Caki2 (cell line): Measurements from ENCODE around the gene CTIF. TPM values are rescaled to one million over a fixed set of nuclear protein-coding genes. Genes with fewer than 3 reads are reported as not detected.
A peak's percentile ranks its signal among the peaks of the same experiment; 100 is the strongest.

ENCODE experiments used
- DNase-seq: peaks from one replicate; pipeline ENCODE4 v3.0.0-alpha.2; 2015; ENCODE audit warnings: low read depth
- in situ Hi-C: cut with HindIII; loops from 2 replicates; pipeline ENCODE4 v1.10.0; 2016; ENCODE audit warnings: low sequenced_read_pairs, low pct_unique_long_range_greater_than_20kb, mixed read lengths
- total RNA-seq: library from RNA; depleted of rRNA; stranded (reverse); fragments of >200 nt; shearing (Covaris generic); gene quantifications from 2 replicates; pipeline ENCODE4 v1.2.3, GENCODE V29; 2014; ENCODE audit warnings: low replicate concordance

CTIF gene
- total RNA-seq, 1 experiment from 2014 or later, result 3.7 TPM

DNA sequence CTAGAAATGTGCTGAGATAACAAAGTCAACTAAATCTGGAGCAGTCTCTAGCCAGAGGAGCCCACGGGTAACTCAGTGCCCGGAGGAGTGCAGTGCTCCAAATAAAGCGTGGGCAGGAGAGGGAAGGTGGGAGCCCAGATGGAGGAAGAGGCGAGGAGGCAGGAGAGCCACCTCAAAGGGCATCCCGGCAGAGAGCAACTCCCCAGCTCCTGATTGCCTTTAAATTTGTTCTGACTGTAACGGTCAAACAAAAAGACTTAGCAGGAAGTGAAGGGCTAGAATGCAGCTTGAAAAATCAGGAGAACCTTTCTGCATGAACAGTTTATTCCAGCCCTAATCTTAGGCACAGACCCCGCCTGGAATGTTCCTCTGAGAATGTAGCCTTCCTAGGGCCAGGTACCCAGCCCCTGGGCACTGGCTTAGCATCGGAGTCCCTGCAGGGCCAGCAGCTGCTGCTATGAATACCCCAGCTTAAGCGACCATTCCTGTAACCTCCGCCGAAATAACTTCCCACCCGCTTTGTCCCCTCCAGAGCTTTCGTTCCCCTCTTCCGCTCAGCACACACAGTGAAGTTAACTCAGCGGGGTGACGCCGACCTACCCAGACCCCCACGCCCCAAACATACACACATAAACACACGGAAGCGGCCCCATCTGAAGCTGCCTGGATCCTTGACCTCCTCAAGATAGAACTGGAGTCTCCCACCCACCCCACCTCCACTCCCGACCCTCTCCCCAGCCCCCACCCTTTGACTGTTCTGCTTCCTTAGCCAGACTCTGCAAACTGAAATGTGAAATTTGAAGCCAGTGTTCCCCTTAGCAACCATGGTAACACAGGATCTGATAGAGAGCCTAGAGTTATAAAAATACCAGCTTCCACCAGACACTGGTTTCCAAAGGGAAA lies 288.7 kb downstream of the CTIF start:
- no peak for DNase-seq
- in situ Hi-C loops, result no loop called here

DNA sequence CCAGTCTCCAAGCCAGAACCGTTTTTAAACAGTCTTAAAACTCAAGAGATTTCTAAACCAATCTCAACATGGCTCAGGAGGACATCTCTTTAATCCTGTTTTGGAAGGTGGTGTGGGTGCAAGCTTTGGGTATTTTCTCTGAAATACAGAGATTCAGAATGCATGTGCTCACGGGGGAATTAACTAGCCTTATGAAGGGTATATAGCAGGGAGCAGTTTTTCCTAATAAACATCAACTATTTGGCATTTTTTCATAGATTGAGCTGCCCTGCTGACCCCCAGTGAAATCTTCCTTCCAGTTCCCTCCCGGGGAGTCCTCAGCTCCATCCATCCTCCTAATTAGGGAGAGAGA lies 289.3 kb downstream of the CTIF start:
- DNase-seq, result no peak
- in situ Hi-C loops, result no loop called here

DNA sequence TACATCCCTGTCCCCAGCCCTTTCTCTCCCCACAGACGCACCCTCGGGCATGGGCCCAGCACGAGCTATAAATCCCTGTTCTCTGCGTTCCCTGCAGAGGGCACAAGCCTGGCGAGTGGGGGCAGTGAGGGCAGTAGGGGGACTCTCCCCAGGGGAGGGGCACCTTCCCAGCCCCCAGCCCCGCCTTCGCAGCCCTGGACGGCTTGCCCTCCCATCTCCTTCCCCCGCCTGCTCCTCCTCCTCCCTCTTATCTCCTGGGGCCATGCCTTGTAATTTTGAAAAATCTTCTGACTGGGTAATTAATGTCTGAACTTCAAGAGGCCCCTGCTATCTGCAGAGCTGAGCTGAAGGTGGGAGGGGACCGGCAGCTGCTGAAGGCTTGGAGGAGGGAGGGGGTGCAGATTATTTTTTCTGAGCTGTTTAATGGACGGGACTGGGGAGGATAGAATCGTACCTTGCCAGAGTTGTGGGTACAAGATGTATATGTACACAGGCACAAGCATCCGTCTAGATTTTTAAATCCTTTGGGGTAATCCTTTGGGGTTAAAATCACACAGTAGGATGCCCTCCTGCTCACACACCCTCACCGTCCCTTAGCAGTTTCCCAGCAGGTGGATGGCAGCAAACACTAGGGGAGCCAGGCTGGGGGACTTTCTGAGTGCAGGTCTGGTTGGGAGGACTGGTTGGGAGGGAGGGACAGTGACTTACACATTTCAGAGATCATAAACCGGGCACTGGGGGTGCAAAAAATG lies 290.0 kb downstream of the CTIF start:
- in situ Hi-C loops, result no loop called here
- no peak for DNase-seq

DNA sequence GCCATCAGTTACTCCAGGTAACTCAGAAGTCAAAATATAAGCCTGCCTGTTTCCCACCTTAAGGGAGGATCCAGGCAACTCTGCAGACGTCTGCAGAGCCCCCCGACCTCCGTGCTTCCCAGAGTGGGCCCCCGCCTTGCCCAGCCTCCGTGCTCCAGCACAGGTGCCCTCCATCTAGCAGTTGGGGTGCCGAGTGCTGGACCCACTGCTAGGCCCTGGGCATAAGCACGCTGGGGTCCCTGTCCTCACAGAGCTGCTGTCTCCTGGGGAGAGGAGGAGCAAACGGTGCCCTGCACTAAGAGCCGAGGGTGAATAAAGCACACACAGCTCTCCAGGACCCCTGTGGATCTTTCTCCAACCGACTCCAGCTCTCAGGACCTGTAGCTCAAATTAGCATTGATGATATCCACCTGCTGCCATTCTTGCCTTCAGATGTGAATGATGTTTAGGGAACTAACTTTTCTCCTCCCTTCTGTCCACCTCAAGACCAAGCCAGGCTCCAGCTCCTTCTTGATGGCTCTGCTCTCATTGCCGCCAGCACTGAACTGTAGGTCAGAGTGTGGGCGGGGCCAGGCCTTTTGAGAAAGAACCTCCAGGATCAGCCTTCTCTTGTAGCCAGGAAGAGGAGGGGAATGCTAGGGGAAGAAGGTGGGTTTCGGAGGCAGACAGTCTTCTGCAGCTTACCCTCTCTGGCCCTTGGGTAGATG lies 290.8 kb downstream of the CTIF start:
- in situ Hi-C loops, result no loop called here

DNA sequence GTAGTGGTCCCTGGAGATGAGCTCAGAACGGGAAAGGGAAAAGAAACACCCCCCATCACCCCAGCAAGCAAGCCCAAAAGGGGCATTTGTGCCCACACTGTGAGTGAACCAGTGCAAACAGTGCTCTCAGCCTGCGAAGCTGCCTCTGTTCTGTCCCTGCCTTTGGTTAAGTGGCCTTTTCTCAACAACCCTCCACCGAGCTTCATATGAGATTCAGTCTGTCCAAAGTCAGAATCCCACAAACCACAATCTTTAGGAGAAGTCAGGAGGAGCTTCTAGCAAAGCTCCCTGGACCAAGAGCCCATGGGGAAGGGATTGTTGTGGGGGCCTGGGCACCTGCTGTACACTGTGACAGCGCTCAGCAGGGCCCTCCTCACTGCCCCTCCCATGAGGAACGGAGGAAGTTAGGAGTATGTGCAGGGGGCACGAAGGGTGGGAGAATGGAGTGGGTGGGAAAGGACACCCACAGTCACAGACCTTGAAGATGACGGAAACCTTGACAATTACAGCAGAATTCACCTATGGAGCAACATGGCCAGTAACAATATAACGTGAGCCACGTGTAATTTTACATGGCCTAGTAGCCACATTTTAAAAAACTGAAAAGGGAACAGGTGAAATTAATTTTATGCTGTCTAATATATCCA lies 292.4 kb downstream of the CTIF start:
- DNase-seq, result no peak
- in situ Hi-C loops, result no loop called here

More for the DNA sequence above, 290.8 kb downstream of the CTIF start:
- DNase-seq, result no peak

DNA sequence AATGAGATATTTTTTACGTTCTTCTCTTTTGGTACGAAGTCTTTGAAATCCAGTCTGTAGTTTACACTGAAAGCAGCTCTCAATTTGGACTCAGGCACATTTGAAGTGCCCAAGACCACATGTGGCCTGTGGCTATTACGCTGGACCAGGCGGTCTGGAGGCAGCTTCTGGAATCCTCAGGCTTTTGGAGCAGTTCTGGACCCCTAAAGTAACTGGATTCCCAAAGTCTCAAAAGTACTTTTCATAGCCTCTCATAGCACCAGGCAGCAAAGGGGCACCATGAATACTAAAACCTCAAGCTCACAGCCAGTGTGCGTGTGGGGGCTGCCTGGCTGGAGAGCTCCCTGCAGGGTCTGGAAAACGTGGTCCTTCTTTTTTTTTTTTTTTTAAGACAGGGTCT lies 293.0 kb downstream of the CTIF start:
- DNase-seq, result no peak
- in situ Hi-C loops, result no loop called here

DNA sequence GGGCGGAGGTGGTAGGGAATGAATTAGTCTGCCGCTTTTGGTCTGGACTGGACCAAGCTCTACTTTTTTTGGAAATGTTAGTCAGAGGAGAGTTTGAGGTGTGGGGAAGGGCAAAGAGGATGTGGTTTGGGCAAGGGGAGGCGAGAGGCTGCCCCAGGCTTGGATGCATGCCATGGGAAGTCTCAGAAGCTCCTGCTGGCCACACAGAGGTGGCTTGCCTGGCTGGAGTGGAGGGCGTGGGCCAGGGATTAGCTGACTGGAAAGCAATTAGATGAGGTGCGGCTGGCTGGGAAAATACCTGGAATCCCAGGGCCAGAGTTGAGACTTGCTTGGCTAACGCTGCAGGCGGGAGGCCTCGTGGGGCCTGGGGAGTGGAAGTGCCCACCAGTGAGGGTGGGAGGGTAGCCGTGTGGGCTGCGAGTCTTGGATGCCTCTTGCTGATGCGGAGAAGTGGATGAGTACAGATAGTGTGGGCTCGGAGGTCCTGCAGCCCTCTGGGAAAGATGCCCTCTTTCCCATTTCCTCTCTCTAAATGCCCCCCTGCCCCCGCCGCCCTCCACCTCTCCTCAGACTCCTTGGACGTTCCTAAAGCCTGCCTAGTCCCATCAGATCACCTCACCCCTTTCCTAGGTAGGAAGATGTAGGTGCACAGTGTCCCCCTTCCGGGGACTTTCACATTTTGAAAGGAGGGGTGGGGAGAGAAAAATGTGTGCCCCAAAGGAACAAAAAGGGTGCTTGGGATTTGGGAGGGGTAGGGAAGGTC lies 294.3 kb downstream of the CTIF start:
- DNase-seq, result peak; percentile 59
- in situ Hi-C loops, result no loop called here

- DNase-seq, result no peak
- in situ Hi-C loops, result no loop called here
Observed at GRCh38 chr18:48833701-48834412, 295.0 kb downstream of the CTIF start.

DNA sequence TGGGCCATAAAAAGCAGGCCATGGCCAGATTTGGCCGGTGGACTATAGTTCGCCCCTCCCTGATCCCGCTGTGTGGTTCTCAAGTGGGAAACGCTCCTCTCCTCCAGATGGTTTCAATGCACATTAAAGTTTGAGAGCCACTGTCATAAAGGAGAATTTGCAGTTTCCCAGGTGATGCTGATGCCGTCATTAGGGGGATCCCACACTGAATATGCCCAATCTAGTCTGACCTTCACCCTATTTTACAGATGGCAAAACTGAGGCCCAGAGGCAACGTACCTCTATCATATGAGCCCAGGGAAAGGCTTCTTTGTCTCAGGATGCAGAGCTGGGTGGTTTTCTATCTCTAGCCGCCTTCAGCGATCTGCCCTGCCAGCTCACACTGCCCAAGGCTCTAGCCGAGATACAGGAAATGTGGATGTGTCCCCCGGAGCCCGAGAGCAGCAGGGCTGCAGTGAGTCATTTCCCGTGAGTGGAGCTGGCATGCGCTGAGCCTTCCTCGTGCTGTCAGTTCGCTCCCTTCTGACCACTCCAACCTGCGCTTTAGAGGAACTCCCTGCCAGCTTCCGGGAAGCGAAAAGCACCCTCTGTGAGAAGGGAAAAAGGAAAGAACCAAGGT lies 295.7 kb downstream of the CTIF start:
- in situ Hi-C loops, result no loop called here
- DNase-seq, result peak; percentile 55

GRCh38 chr18:48835119-48835518 lies 296.3 kb downstream of the CTIF start:
- in situ Hi-C loops, result no loop called here
- DNase-seq, result no peak

DNA sequence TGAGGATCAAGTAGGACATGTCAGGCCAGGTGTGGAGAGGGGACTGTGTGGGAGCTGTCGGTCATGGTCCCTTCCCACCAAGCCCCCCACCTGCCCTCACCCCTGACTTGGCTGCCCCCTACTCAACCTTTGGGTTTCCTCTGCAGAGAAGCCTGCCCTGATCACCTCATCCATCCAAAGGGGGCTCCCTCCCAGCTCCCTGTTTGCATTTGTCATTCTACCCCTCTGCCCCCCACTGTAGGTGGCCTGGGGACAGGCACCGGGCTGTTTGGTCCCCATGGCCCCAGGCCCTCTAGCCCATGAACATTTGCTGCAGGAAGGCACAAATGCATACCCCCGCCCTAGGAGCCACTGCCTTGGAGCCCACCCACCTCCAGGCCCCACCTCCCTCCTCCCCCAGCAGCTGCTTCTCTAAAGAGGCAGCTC lies 296.9 kb downstream of the CTIF start:
- no peak for DNase-seq
- in situ Hi-C loops, result no loop called here

GRCh38 chr18:48836231-48836805 lies 297.5 kb downstream of the CTIF start:
- no peak for DNase-seq
- in situ Hi-C loops, result no loop called here

- no peak for DNase-seq
- in situ Hi-C loops, result no loop called here
Observed at GRCh38 chr18:48836806-48837615, 298.2 kb downstream of the CTIF start.

DNA sequence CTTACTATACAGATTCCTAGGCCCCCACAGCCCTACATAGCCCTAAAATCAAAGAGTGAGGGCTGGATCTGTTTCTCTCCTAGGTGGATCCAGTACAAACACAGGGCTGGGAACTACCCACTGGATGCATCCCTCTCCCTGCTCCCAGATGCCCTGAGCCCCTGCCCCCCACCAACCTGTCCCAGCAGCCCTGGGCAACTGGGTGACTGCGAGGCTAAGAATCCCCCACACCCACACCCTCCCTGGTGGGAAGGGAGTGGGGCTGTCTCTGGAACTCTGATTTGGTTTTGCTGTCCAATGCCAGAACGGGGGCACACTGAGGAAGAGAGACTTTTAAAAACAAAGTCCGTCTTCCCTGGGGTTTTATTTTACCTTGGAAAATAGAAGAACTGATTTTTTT lies 298.8 kb downstream of the CTIF start:
- DNase-seq, result no peak
- in situ Hi-C loops, result no loop called here

DNA sequence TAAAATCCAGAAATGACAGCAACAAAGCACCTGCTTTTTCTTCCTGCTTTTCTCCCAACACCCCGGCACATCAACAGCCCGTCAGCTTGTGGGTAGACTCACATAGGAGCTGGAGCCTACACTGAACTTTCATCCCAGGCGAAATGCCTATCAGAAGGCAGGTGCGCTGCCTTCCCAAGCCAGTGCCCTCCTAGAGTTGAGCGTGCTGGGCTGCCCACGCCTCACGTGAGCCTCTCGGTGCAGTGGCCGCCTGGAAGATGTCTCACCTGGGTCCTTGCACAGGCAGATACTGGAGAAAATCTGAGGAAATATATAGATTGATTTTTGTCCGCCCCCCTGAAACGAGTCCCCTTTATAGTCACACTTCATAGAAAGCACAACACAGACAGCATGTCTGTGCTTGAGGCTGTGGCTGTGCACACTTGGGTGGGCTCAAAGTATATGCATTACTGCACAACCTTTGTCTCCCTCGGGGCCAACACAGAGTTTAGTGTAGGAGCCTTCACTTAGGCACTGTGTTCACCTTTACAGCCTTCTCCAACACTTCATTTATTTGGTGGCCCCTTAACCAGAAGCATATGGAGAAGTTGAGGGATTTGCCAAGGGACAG lies 299.4 kb downstream of the CTIF start:
- no peak for DNase-seq
- in situ Hi-C loops, result no loop called here
